HAP-1 (cell line): ENCODE data around the gene GIPC1.

Experiments used
- DNase-seq, 2 experiments: peaks; one replicate each; pipeline ENCODE4 v3.0.0-alpha.2; 2016 to 2020; ENCODE audit warnings: low spot score in 2 of 2
- H3K27me3 ChIP-seq: fragments of 250-450 bp; sonication (Bioruptor Pico); 2 replicates; pipeline ENCODE4 v1.5.1; 2020; ENCODE audit warnings: low read depth, mild to moderate bottlenecking, moderate library complexity
- H3K36me3 ChIP-seq: fragments of 250-450 bp; sonication (Bioruptor Pico); replicated peaks from 2 replicates; pipeline ENCODE4 v1.5.1; 2020; ENCODE audit warnings: mild to moderate bottlenecking
- H3K4me1 ChIP-seq: fragments of 250-450 bp; sonication (Bioruptor Pico); 2 replicates; pipeline ENCODE4 v1.5.1; 2020; ENCODE audit warnings: mild to moderate bottlenecking
- H3K4me3 ChIP-seq: fragments of 250-450 bp; sonication (Bioruptor Pico); 2 replicates; pipeline ENCODE4 v1.5.1; 2020; ENCODE audit warnings: mild to moderate bottlenecking, moderate library complexity
- H3K9me3 ChIP-seq: fragments of 250-450 bp; sonication (Bioruptor Pico); 2 replicates; pipeline ENCODE4 v1.5.1; 2020; ENCODE audit warnings: mild to moderate bottlenecking, moderate library complexity
- in situ Hi-C: fragments of 300-500 bp; cut with MboI; formaldehyde crosslinking; loops from 3 replicates; pipeline ENCODE4 v1.14.3; 2020; ENCODE audit warnings: low sequenced_read_pairs, inconsistent platforms, mixed read lengths

The GIPC1 gene

DNA sequence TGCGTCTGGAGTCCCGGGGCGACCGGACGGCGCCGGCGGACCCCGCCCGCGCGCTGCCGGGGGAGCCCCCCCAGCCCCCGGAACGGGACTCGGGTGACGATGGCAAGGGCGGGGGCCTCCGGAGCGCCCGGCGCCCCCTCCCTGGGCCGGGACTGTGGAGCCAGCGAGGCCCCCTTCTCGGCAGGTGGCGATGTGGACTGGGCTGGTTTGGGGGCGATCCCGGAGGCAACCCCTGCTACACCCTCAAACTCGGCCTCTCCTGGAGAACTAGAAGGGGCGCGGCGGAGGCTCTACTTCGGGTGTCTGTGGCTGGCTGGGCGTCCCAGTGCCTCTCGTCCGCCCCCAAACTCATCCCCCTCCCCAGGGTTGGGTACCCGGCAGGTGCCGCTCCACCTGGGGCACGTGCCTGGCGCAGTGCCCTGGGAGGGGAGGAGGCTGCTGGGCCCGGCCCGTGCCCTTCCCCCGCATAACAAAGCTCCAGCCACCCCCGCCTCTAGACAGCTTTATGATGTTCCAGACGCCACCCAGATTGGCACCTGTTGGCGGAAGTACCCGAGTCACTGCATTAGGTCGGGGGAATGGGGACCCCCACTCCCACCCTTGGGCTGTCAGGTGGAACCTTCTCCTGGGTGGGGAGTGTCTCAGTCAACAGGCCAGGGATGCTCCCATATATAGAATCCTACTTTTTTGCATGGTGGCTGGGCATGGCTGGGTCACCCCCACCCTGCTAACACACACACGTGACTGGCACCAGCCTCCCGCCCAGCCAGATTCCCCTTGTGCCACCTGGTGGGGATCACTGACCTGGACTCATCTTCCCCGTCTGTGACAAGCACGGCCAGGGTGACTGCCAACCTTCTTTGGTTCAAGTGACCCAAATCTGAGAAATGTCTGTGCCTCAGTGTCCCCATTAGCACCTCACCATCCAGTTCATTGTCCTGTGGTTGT, 62.1 kb downstream of the GIPC1 start:
- no peaks in the 10 kb centered on the region for H3K27me3 ChIP-seq
- peak overlapping the region; percentile 59 for H3K4me3 ChIP-seq
- no peaks in the 10 kb centered on the region for H3K9me3 ChIP-seq
- peaks cover 11% of the 10 kb centered on the region for H3K4me1 ChIP-seq
- peaks cover 10% of the 10 kb centered on the region; the same call in 1 of the 2 replicates for H3K36me3 ChIP-seq
- in situ Hi-C loops, result no loop called here
- DNase-seq, result no peak

DNA sequence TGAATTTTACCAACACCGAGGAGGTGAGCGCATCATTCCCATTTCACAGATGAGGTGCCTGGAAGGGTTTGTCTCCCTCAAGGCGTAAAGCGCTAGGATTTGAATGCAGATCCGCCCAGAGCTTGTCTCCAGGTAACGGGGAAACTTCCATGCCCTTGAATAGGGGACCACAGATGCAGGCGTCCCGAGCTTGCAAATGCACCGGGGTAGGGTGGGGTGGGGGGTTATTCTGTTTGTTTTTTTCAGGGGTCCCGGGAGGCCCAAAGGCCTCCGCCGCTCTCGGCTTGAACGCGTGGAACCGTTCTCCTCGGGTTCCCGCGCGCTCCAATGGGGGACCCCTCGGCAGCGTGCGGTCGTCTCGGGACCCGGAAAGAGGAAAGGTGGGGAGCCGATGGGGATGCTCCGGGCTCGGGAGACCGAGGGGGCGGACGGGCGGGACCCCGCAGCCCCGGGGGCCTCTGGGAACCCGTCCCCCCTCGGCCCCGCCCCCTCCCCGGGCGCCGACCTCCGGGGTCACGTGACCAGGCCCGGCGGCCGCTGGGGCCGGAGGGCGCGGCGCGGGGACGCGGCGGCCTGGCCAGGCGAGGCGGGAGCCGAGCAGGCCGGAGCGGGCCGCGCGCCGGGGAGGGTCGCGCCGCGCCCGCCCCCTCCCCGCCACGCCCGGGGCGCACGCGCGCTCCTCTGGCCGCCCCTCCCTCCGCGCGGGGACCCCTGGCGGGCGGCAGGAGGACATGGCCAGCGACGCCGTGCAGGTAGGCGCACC, 63.0 kb downstream of the GIPC1 start, which contains the start of gene PKN1:
TSS of gene PKN1 (plus strand) at position 516 of the 763 bp plus-strand sequence. CDS start at position 732, 216 bp downstream.
- no peaks in the 10 kb centered on the region for H3K27me3 ChIP-seq
- in situ Hi-C loops, result no loop called here
- H3K4me1 ChIP-seq, result peaks cover 11% of the 10 kb centered on the region
- H3K4me3 ChIP-seq, result peak within 1 kb of the TSS; percentile 59
- DNase-seq, result peak; percentile 51 to 80
- H3K9me3 ChIP-seq, result no peaks in the 10 kb centered on the region
- H3K36me3 ChIP-seq, result peaks cover 10% of the 10 kb centered on the region; the same call in 1 of the 2 replicates

DNA sequence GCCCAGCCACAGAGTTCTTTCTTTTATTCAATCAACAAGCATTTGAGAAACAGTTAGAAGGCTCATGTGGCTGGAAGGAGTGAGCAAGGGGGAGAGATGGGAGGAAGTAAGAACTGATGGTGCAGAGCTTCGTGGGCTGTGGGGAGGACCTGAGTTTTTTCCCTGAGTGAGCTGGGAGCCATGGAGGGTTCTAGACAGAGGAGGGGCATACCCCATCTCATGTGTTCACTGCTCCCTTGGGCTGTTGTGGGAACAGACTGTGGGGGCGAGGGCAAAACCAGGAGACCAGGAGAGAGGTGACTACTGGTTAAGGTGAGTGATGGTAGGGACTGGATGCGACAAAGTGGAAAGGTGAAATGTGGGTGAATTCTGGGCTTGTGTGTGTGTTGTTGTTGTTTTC, 65.2 kb downstream of the GIPC1 start:
- in situ Hi-C loops, result no loop called here
- DNase-seq, result no peak
- H3K4me3 ChIP-seq, result no peak overlapping the region

DNA sequence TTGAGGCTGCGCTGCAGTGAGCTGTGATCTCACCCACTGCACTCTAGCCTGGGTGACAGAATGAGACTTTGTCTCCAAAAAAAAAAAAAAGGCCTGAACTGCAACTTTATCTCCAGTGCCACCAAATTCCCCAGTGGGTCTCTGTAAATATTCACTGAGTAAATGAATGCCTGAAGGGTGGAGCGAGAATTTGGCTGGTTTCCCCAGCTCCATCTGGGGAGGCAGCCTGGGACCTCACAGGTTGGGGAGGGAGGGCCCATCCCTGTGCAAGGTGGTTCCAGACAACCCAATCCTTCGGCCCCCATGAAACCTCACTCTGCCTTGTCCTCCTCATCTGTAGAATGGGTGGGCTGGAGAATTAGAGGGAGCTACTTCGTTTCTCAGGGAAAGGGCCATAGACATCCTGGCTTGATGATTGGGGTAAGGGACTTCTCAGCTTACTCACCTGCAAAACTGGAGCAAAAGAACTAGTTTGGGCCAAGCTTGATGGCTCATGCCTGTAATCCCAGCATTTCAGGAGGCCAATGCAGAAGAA, 67.0 kb downstream of the GIPC1 start:
- H3K4me3 ChIP-seq, result no peak overlapping the region
- no peak for DNase-seq
- H3K27me3 ChIP-seq, result no peaks in the 10 kb centered on the region
- H3K9me3 ChIP-seq, result no peaks in the 10 kb centered on the region
- in situ Hi-C loops, result no loop called here
- H3K36me3 ChIP-seq, result no peaks in the 10 kb centered on the region
- peaks cover 6% of the 10 kb centered on the region for H3K4me1 ChIP-seq

More for the DNA sequence above, 65.2 kb downstream of the GIPC1 start:
- Histone ChIP-seq H3K27me3 (no peaks in the 10 kb centered on the region), H3K36me3 (0 out of 2 replicates have a peak, but pooled peaks cover 3% of the 10 kb centered on the region), H3K9me3 (no peaks in the 10 kb centered on the region), H3K4me1 (peaks cover 11% of the 10 kb centered on the region)
